ENCODE data around the gene NTM. TPM values are rescaled to one million over a fixed set of nuclear protein-coding genes. Genes with fewer than 3 reads are reported as not detected.

The NTM gene
- total and polyA plus RNA-seq, 2 donors (not counting 1 experiment from before 2014, with no cell fraction given), result 12.3 to 28.6 TPM

DNA sequence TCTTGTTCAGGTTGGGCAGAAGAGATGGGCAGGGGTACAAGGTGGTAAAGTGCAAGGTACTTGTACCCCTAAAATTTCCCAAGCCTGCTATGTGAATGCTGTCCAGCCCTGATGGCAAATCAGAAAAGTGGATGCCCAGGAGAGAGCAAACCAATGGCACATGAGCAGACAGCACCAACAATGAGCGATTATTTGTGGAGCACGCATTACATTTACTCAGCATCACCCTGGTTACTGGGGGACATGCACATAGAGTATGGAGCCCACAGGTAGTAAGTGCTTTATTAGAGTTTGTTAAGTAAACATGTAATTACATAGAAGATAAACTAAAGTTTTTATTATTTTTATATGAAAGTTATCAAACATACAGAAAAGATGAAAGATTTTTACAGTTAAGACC lies 165.7 kb downstream of the NTM start:
- Histone ChIP-seq H3K9me3 (ENCODE audit: control insufficient read depth, insufficient read depth, low read depth, low read length) (no peaks in the 10 kb centered on the region), H3K4me3 (replicated peaks in 1 of 4; ENCODE audit: control extremely low read depth in 1 of 4, insufficient read depth in 1 of 4, low read depth in 3 of 4, low read length in 4 of 4) (no peak overlapping the region), H3K27ac (ENCODE audit: insufficient read depth, low read length) (no peak overlapping the region), H3K36me3 (ENCODE audit: control insufficient read depth, insufficient read depth, low read length) (no peaks in the 10 kb centered on the region), H3K9ac (ENCODE audit: insufficient read depth, low read length) (no peak overlapping the region), H2AFZ (ENCODE audit: low read length) (no peak overlapping the region), H3K4me1 (ENCODE audit: control insufficient read depth, extremely low read depth, insufficient read depth, low read length) (no peaks in the 10 kb centered on the region), H3K79me2 (ENCODE audit: control insufficient read depth, insufficient read depth, low read length) (no peaks in the 10 kb centered on the region), H3K27me3 (ENCODE audit: control insufficient read depth, insufficient read depth, low read length) (no peaks in the 10 kb centered on the region), H4K20me1 (ENCODE audit: control insufficient read depth, extremely low read depth, insufficient read depth, low read length) (no peaks in the 10 kb centered on the region), H3K4me2 (ENCODE audit: extremely low read depth, insufficient read depth, low read length) (no peak overlapping the region)
- TF ChIP-seq CTCF (conservative IDR thresholded peaks at IDR 0.05 in 1 of 2, IDR thresholded peaks at IDR 0.05 in 1 of 2; ENCODE audit: low read depth in 1 of 2, low read length in 2 of 2) (no peak), EZH2 (IDR thresholded peaks at IDR 0.05; ENCODE audit: low read length, missing control alignments) (no peak)
- no peak for DNase-seq (ENCODE audit: low read depth in 2 of 2)

- Histone ChIP-seq H3K9ac (ENCODE audit: insufficient read depth, low read length) (no peak overlapping the region), H3K4me2 (ENCODE audit: extremely low read depth, insufficient read depth, low read length) (no peak overlapping the region), H3K36me3 (ENCODE audit: control insufficient read depth, insufficient read depth, low read length) (no peaks in the 10 kb centered on the region), H3K27ac (ENCODE audit: insufficient read depth, low read length) (no peak overlapping the region), H3K79me2 (ENCODE audit: control insufficient read depth, insufficient read depth, low read length) (no peaks in the 10 kb centered on the region), H3K9me3 (ENCODE audit: control insufficient read depth, insufficient read depth, low read depth, low read length) (no peaks in the 10 kb centered on the region), H3K27me3 (ENCODE audit: control insufficient read depth, insufficient read depth, low read length) (no peaks in the 10 kb centered on the region), H3K4me3 (replicated peaks in 1 of 4; ENCODE audit: control extremely low read depth in 1 of 4, insufficient read depth in 1 of 4, low read depth in 3 of 4, low read length in 4 of 4) (no peak overlapping the region), H3K4me1 (ENCODE audit: control insufficient read depth, extremely low read depth, insufficient read depth, low read length) (no peaks in the 10 kb centered on the region), H2AFZ (ENCODE audit: low read length) (no peak overlapping the region), H4K20me1 (ENCODE audit: control insufficient read depth, extremely low read depth, insufficient read depth, low read length) (no peaks in the 10 kb centered on the region)
- no peak for DNase-seq (ENCODE audit: low read depth in 2 of 2)
- TF ChIP-seq EZH2 (IDR thresholded peaks at IDR 0.05; ENCODE audit: low read length, missing control alignments) (no peak), CTCF (conservative IDR thresholded peaks at IDR 0.05 in 1 of 2, IDR thresholded peaks at IDR 0.05 in 1 of 2; ENCODE audit: low read depth in 1 of 2, low read length in 2 of 2) (no peak)
These were observed 166.8 kb downstream of the NTM start for GRCh38 chr11:131537196-131537595.

DNA sequence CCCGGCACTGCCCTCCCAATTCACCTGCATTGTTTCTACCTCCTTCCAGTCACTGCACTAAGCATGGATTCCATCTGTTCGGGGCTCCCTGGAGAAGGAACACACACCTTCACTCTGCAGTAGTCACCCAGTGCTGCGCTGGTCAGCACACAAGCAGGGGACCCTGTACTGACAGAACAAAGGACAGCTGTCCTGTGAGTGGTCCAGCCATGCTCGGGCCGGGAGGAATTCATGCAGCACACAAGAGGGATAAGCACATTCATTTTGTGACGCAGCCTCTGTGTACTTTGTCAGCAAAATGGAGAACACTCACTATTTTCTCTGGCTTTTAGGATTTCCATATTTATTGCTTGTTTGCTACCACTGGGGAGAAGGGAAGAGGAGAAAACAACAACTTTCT lies 167.3 kb downstream of the NTM start:
- no peak for DNase-seq (ENCODE audit: low read depth in 2 of 2)
- Histone ChIP-seq H2AFZ (ENCODE audit: low read length) (no peak overlapping the region), H3K9ac (ENCODE audit: insufficient read depth, low read length) (no peak overlapping the region), H3K4me1 (ENCODE audit: control insufficient read depth, extremely low read depth, insufficient read depth, low read length) (no peaks in the 10 kb centered on the region), H3K4me2 (ENCODE audit: extremely low read depth, insufficient read depth, low read length) (no peak overlapping the region), H3K4me3 (replicated peaks in 1 of 4; ENCODE audit: control extremely low read depth in 1 of 4, insufficient read depth in 1 of 4, low read depth in 3 of 4, low read length in 4 of 4) (no peak overlapping the region), H3K27me3 (ENCODE audit: control insufficient read depth, insufficient read depth, low read length) (no peaks in the 10 kb centered on the region), H3K79me2 (ENCODE audit: control insufficient read depth, insufficient read depth, low read length) (no peaks in the 10 kb centered on the region), H3K9me3 (ENCODE audit: control insufficient read depth, insufficient read depth, low read depth, low read length) (no peaks in the 10 kb centered on the region), H4K20me1 (ENCODE audit: control insufficient read depth, extremely low read depth, insufficient read depth, low read length) (no peaks in the 10 kb centered on the region), H3K27ac (ENCODE audit: insufficient read depth, low read length) (no peak overlapping the region), H3K36me3 (ENCODE audit: control insufficient read depth, insufficient read depth, low read length) (no peaks in the 10 kb centered on the region)
- TF ChIP-seq EZH2 (IDR thresholded peaks at IDR 0.05; ENCODE audit: low read length, missing control alignments), result no peak
- TF ChIP-seq CTCF (conservative IDR thresholded peaks at IDR 0.05 in 1 of 2, IDR thresholded peaks at IDR 0.05 in 1 of 2; ENCODE audit: low read depth in 1 of 2, low read length in 2 of 2), result no peak
